GM13977 (cell line): ENCODE measurements around the gene VIPAS39.

ENCODE experiments used
- DNase-seq: peaks from one replicate; pipeline ENCODE4 v3.0.0; 2012; ENCODE audit warnings: low spot score
- CTCF ChIP-seq: IDR thresholded peaks from 2 replicates; pipeline ENCODE4 v1.5.1; 2012; ENCODE audit warnings: mild to moderate bottlenecking, control low read depth; ENCODE audit not compliant: insufficient read depth; ENCODE audit errors: extremely low read depth, missing control alignments
- in situ Hi-C: fragments of 300-500 bp; cut with MboI; formaldehyde crosslinking; loops from one replicate; pipeline ENCODE4 v1.12.0; 2022; ENCODE audit warnings: low sequenced_read_pairs, low pct_unique_long_range_greater_than_20kb, mixed read lengths, inconsistent platforms; ENCODE audit not compliant: unreplicated experiment

VIPAS39 gene

DNA sequence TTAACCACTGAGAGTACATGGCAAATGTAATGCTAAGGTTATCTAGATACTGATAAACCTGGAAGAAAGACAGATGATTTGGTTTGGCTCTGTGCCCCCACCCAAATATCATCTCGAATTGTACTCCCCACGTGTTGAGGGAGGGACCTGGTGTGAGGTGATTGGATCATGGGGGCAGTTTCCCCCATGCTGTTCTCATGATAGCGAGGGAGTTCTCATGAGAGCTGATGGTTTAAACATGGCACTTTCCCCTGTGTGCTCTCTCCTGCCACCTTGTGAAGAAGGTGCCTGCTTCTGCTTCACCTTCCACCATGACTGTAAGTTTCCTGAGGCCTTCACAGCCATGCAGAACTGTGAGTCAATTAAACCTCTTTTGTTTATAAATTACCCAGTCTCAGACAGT is 48.3 kb downstream of the VIPAS39 start:
- DNase-seq, result no peak
- in situ Hi-C loops, result no loop called here
- TF ChIP-seq CTCF, result peak; percentile 33

DNA sequence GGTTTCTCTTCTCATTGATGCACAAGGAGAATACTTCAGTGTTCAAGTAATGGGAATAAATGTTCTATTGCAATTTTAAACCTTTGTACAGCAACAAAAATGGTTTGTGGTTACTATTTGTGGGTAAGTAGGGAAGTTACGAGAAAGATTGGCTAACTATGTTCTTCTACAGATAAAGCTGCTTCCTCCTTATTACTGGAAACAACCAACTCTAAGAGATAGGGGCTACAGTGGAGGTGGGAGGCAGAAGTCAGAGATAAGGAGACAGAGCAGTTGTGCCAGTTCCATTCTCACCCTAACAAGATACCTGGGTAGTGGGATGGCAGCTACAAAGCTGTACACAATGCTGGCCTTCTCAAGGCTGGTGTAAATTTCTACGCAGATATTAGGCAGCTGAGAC is 50.2 kb downstream of the VIPAS39 start:
- no peak for TF ChIP-seq CTCF
- in situ Hi-C loops, result no loop called here
- DNase-seq, result no peak

- TF ChIP-seq CTCF, result no peak
- in situ Hi-C loops, result no loop called here
- no peak for DNase-seq
Observed at GRCh38 chr14:77406718-77407117, 50.7 kb downstream of the VIPAS39 start.

GRCh38 chr14:77406086-77406485 is 51.3 kb downstream of the VIPAS39 start:
- no peak for TF ChIP-seq CTCF
- no peak for DNase-seq
- in situ Hi-C loops, result no loop called here

DNA sequence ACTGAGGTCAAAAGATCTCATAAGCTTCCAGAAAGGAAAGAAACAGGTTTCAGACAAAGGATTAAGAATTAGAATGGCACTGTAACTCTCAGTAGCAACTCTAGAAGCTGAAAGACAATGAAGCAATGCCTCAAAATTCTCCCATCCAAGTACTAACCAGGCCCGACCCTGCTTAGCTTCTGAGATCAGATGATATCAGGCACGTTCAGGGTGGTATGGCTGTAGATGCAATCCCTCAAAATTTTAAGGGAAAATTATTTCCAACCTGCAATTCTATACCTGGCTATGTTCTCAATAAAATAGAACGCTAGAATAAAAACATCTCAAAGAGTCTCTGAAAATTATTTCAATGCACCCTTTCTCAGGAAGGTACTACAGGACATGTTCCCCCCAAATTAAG is 53.6 kb downstream of the VIPAS39 start:
- DNase-seq, result no peak
- TF ChIP-seq CTCF, result no peak
- in situ Hi-C loops, result no loop called here

DNA sequence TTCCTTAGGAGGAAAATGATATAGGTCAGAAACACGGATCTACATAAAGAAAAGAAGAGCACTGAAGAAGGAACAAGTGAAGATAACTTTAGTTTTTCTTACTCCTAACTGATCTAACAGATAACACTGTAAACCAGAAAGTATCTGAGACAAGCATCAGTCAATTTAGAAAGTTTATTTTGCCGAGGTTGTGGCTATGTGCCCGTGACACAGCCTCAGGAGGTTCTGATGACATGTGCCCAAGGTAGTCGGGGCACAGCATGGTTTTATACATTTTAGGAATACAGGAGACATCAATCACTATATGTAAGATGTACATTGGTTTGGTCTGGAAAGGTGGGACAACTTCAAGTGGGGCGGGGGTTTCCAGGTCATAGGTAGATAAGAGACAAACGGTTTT is 57.2 kb downstream of the VIPAS39 start:
- in situ Hi-C loops, result no loop called here
- no peak for DNase-seq
- TF ChIP-seq CTCF, result no peak

GRCh38 chr14:77390188-77390587 is 67.2 kb downstream of the VIPAS39 start:
- DNase-seq, result no peak
- TF ChIP-seq CTCF, result no peak
- in situ Hi-C loops, result no loop called here
